Naive B cell (primary cell): ENCODE data around the gene OARD1. TPM values are rescaled to one million over a fixed set of nuclear protein-coding genes. Genes with fewer than 3 reads are reported as not detected.
"Not testable (repeated sequence)": the region's sequence is repeated elsewhere in the genome, so short reads cannot be mapped to it uniquely, and the experiment has no call there.

ENCODE experiments used
- ATAC-seq, 2 donors: fragments of 150-1000 bp; cut with Tn5 transposase; 2 replicates each; pipeline ENCODE4 v1.10.0; 2021; ENCODE audit warnings: low read depth in 2 of 2, mild to moderate bottlenecking in 2 of 2, moderate library complexity in 2 of 2
- DNase-seq: peaks from one replicate; pipeline ENCODE4 v3.0.0; 2022
- H3K27ac Mint-ChIP-seq, 6 donors: one replicate each; pipeline ENCODE4 v1.8.0; 2020 to 2022; ENCODE audit warnings: mild to moderate bottlenecking in 6 of 6, mixed read lengths in 6 of 6, moderate library complexity in 5 of 6, inconsistent platforms in 2 of 6
- H3K27me3 Mint-ChIP-seq, 3 donors: one replicate each; pipeline ENCODE4 v1.8.0; 2021 to 2022; ENCODE audit warnings: mixed read lengths in 3 of 3, mild to moderate bottlenecking in 1 of 3
- H3K36me3 Mint-ChIP-seq, 2 donors: one replicate each; pipeline ENCODE4 v1.8.0; 2020 to 2022; ENCODE audit warnings: mixed read lengths in 2 of 2, inconsistent platforms in 1 of 2, mild to moderate bottlenecking in 1 of 2
- H3K4me1 Mint-ChIP-seq, 3 donors: one replicate each; pipeline ENCODE4 v1.8.0; 2020 to 2022; ENCODE audit warnings: mixed read lengths in 3 of 3, inconsistent platforms in 1 of 3, mild to moderate bottlenecking in 1 of 3, moderate library complexity in 1 of 3
- H3K4me3 Mint-ChIP-seq, 8 donors: one replicate each; pipeline ENCODE4 v1.8.0; 2020 to 2022; ENCODE audit warnings: mild to moderate bottlenecking in 8 of 8, mixed read lengths in 8 of 8, moderate library complexity in 8 of 8, inconsistent platforms in 2 of 8
- H3K9me3 Mint-ChIP-seq, 7 donors: one replicate each; pipeline ENCODE4 v1.8.0; 2020 to 2022; ENCODE audit warnings: mixed read lengths in 7 of 7, mild to moderate bottlenecking in 5 of 7, inconsistent platforms in 2 of 7, moderate library complexity in 1 of 7
- polyA plus RNA-seq, 6 donors: library from polyadenylated mRNA; unstranded; fragments of 300-500 nt; fragmentation: Illumina TruSeq; gene quantifications; one replicate each; pipeline ENCODE4 v1.2.3, GENCODE V29; 2021; ENCODE audit warnings: low read depth in 6 of 6

OARD1 gene
- polyA plus RNA-seq, 6 donors from 2014 or later: 45.8 to 70.6 (median 62.6) TPM

GRCh38 chr6:41023114-41023513 lies 49.0 kb downstream of the OARD1 start:
- H3K27me3 Mint-ChIP-seq: peaks cover 0 to 7% (median 6%) of the 10 kb centered on the region in 3 donors
- no peak for DNase-seq
- H3K27ac Mint-ChIP-seq: no peak overlapping the region
- no peak for ATAC-seq
- H3K4me1 Mint-ChIP-seq: peaks cover 10 to 12% (median 11%) of the 10 kb centered on the region in 3 donors
- peaks cover 0 to 3% (median 0%) of the 10 kb centered on the region in 7 donors for H3K9me3 Mint-ChIP-seq
- no peak overlapping the region for H3K4me3 Mint-ChIP-seq
- H3K36me3 Mint-ChIP-seq: peaks cover 0 to 6% of the 10 kb centered on the region in 2 donors

- Mint-ChIP-seq H3K27me3 (peaks cover 0 to 9% (median 7%) of the 10 kb centered on the region in 3 donors), H3K4me1 (peaks cover 3 to 4% (median 4%) of the 10 kb centered on the region in 3 donors), H3K9me3 (peaks cover 0 to 4% (median 0%) of the 10 kb centered on the region in 7 donors), H3K27ac (no peak overlapping the region), H3K4me3 (no peak overlapping the region), H3K36me3 (peaks cover 0 to 9% of the 10 kb centered on the region in 2 donors)
- DNase-seq (no peak), ATAC-seq (no peak)
These were observed 49.9 kb downstream of the OARD1 start for GRCh38 chr6:41022294-41022693.

GRCh38 chr6:41021832-41022231 lies 50.3 kb downstream of the OARD1 start:
- H3K9me3 Mint-ChIP-seq: peaks cover 0 to 4% (median 0%) of the 10 kb centered on the region in 7 donors
- ATAC-seq (no peak), DNase-seq (no peak)
- no peak overlapping the region for H3K27ac Mint-ChIP-seq
- H3K36me3 Mint-ChIP-seq: peaks cover 0 to 9% of the 10 kb centered on the region in 2 donors
- H3K4me1 Mint-ChIP-seq: no peaks in the 10 kb centered on the region
- H3K27me3 Mint-ChIP-seq: peaks cover 0 to 9% (median 7%) of the 10 kb centered on the region in 3 donors
- no peak overlapping the region for H3K4me3 Mint-ChIP-seq

- Mint-ChIP-seq H3K27me3 (peaks cover 0 to 9% (median 7%) of the 10 kb centered on the region in 3 donors), H3K27ac (peak overlapping the region in 2 of 6 donors; percentile 55 to 68), H3K9me3 (peaks cover 0 to 5% (median 0%) of the 10 kb centered on the region in 7 donors), H3K4me3 (peak overlapping the region in 1 of 8 donors; percentile 47), H3K4me1 (no peaks in the 10 kb centered on the region), H3K36me3 (peaks cover 3 to 9% of the 10 kb centered on the region in 2 donors)
- ATAC-seq (no peak), DNase-seq (no peak)
These were observed 54.5 kb downstream of the OARD1 start for GRCh38 chr6:41017663-41018062.

GRCh38 chr6:41015860-41016259 lies 56.3 kb downstream of the OARD1 start:
- H3K27me3 Mint-ChIP-seq: peaks cover 0 to 12% (median 9%) of the 10 kb centered on the region in 3 donors
- not testable (repeated sequence) for H3K36me3 Mint-ChIP-seq, H3K9me3 Mint-ChIP-seq, DNase-seq, ATAC-seq, H3K4me3 Mint-ChIP-seq, H3K27ac Mint-ChIP-seq, H3K4me1 Mint-ChIP-seq

GRCh38 chr6:41014780-41015179 lies 57.4 kb downstream of the OARD1 start:
- Mint-ChIP-seq H3K9me3 (peaks cover 0 to 5% (median 0%) of the 10 kb centered on the region in 7 donors), H3K4me3 (no peak overlapping the region), H3K27ac (no peak overlapping the region), H3K4me1 (no peaks in the 10 kb centered on the region), H3K36me3 (peaks cover 4 to 9% of the 10 kb centered on the region in 2 donors), H3K27me3 (peaks cover 7 to 16% (median 9%) of the 10 kb centered on the region in 3 donors)
- no peak for DNase-seq
- ATAC-seq: no peak

Other genes starting within 250 kb of the OARD1 start
- under 1 TPM in 4 of 6 donors, not detected in 2; 0.47 to 0.58 (median 0.49) TPM for gene UNC5CL, start 33.1 kb downstream of the OARD1 start, polyA plus RNA-seq
- gene TSPO2, start 29.9 kb downstream of the OARD1 start, polyA plus RNA-seq: not detected
- 1 to 10 TPM in 1 of 6 donors, under 1 TPM in 4, not detected in 1; 0.64 to 1.0 (median 0.85) TPM for gene APOBEC2, start 19.2 kb downstream of the OARD1 start, polyA plus RNA-seq
- 10 to 100 TPM; 23.0 to 47.1 (median 28.9) TPM for gene NFYA, start 618 bp upstream of the OARD1 start, polyA plus RNA-seq
- 1 to 10 TPM in 5 of 6 donors, not detected in 1; 1.6 to 7.5 (median 5.4) TPM for gene TREML1, start 82.0 kb upstream of the OARD1 start, polyA plus RNA-seq
- gene TREM2, start 90.8 kb upstream of the OARD1 start, polyA plus RNA-seq: under 1 TPM in 2 of 6 donors, not detected in 4; 0.38 to 0.57 TPM
- 100 to 1,000 TPM in 1 of 6 donors, 10 to 100 TPM in 4, 1 to 10 TPM in 1; 9.1 to 124 (median 44.8) TPM for gene TREML2, start 128.8 kb upstream of the OARD1 start, polyA plus RNA-seq
- gene TREML4, start 156.0 kb upstream of the OARD1 start, polyA plus RNA-seq: 10 to 100 TPM in 1 of 6 donors, not detected in 5; 25.7 TPM
- 1 to 10 TPM in 5 of 6 donors, not detected in 1; 2.2 to 5.6 (median 2.6) TPM for gene TREM1, start 214.3 kb upstream of the OARD1 start, polyA plus RNA-seq